Tibial nerve (tissue), 3 donors: Measurements from ENCODE around the gene MEGF8.

Experiments
- POLR2A ChIP-seq, 2 donors: fragments of 450-650 bp; IDR thresholded peaks; one replicate each; pipeline ENCODE4 v1.6.1; 2017; ENCODE audit warnings: antibody characterized with exemption in 2 of 2, mild to moderate bottlenecking in 2 of 2, moderate library complexity in 2 of 2
- TF ChIP-seq, protein P1 (sequence below), 5 experiments: fragments of 200-600 bp in 3 of 5; fragments of 450-650 bp in 2 of 5; sonication (generic) in 3 of 5; IDR thresholded peaks; one replicate each; pipeline ENCODE4 v1.5.1; 2016 to 2019; ENCODE audit warnings: antibody characterized with exemption in 5 of 5, mild to moderate bottlenecking in 3 of 5, moderate library complexity in 2 of 5

- TF ChIP-seq POLR2A (IDR thresholded peaks at IDR 0.05) = no peak
- TF ChIP-seq, protein P1, sequence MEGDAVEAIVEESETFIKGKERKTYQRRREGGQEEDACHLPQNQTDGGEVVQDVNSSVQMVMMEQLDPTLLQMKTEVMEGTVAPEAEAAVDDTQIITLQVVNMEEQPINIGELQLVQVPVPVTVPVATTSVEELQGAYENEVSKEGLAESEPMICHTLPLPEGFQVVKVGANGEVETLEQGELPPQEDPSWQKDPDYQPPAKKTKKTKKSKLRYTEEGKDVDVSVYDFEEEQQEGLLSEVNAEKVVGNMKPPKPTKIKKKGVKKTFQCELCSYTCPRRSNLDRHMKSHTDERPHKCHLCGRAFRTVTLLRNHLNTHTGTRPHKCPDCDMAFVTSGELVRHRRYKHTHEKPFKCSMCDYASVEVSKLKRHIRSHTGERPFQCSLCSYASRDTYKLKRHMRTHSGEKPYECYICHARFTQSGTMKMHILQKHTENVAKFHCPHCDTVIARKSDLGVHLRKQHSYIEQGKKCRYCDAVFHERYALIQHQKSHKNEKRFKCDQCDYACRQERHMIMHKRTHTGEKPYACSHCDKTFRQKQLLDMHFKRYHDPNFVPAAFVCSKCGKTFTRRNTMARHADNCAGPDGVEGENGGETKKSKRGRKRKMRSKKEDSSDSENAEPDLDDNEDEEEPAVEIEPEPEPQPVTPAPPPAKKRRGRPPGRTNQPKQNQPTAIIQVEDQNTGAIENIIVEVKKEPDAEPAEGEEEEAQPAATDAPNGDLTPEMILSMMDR (IDR thresholded peaks at IDR 0.05) = no peak
Observed at GRCh38 chr19:42277821-42278451, 47.5 kb upstream of the MEGF8 start.
